ENCODE measurements around the gene MBNL3. TPM values are rescaled to one million over a fixed set of nuclear protein-coding genes. Genes with fewer than 3 reads are reported as not detected.

MBNL3 gene, protein sequence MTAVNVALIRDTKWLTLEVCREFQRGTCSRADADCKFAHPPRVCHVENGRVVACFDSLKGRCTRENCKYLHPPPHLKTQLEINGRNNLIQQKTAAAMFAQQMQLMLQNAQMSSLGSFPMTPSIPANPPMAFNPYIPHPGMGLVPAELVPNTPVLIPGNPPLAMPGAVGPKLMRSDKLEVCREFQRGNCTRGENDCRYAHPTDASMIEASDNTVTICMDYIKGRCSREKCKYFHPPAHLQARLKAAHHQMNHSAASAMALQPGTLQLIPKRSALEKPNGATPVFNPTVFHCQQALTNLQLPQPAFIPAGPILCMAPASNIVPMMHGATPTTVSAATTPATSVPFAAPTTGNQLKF
- 16.4 TPM for polyA plus RNA-seq
- long read RNA-seq, donor 1, result 0 reads
- long read RNA-seq, donor 2, result 0 reads
- long read RNA-seq, donor 3, result 0 reads
- long read RNA-seq, donor 4, result 0 reads
- long read RNA-seq, donor 5, result 0 reads
- long read RNA-seq, donor 6, result 0 reads
- long read RNA-seq, donor 7, result 0 reads
- long read RNA-seq, donor 8, result 0 reads
- long read RNA-seq, donor 9, result 0 reads
- long read RNA-seq, donor 10, result 0 reads
- long read RNA-seq, donor 11, result 0 reads

GRCh38 chrX:132488819-132489577, at the start of gene MBNL3:
Gene MBNL3, minus strand, starts transcription at chrX:132489038. Its CDS starts 49,427 bp downstream, at chrX:132439611.
- H3K36me3 ChIP-seq (ENCODE audit: control insufficient read depth, insufficient read depth, low read length), result no peaks in the 10 kb centered on the region
- H3K4me1 ChIP-seq (ENCODE audit: control insufficient read depth, insufficient read depth, low read length), result peaks cover 18% of the 10 kb centered on the region
- DNase-seq, result peak; percentile 64 to 84
- H3K9me3 ChIP-seq (ENCODE audit: control insufficient read depth, low read depth, low read length), result no peaks in the 10 kb centered on the region
- H3K27me3 ChIP-seq (ENCODE audit: control insufficient read depth, insufficient read depth, low read length), result no peaks in the 10 kb centered on the region
- no CpG with 5 or more reads among the region's 59 CpGs for WGBS (ENCODE audit: insufficient coverage, low lambda C conversion rate)
- H3K27ac ChIP-seq (ENCODE audit: low read length), result peak within 1 kb of the TSS; percentile 72
- H3K4me3 ChIP-seq (ENCODE audit: low read length), result peak within 1 kb of the TSS; percentile 53

GRCh38 chrX:132533409-132533808, 44.6 kb upstream of the MBNL3 start:
- Histone ChIP-seq H3K36me3 (ENCODE audit: control insufficient read depth, insufficient read depth, low read length) (no peaks in the 10 kb centered on the region), H3K27ac (ENCODE audit: low read length) (no peak overlapping the region), H3K4me1 (ENCODE audit: control insufficient read depth, insufficient read depth, low read length) (no peaks in the 10 kb centered on the region), H3K4me3 (ENCODE audit: low read length) (no peak overlapping the region), H3K9me3 (ENCODE audit: control insufficient read depth, low read depth, low read length) (no peaks in the 10 kb centered on the region), H3K27me3 (ENCODE audit: control insufficient read depth, insufficient read depth, low read length) (no peaks in the 10 kb centered on the region)
- DNase-seq, result no peak
- no CpG with 5 or more reads among the region's 2 CpGs for WGBS (ENCODE audit: insufficient coverage, low lambda C conversion rate)

- no peak overlapping the region for H3K4me3 ChIP-seq (ENCODE audit: low read length)
- no peaks in the 10 kb centered on the region for H3K9me3 ChIP-seq (ENCODE audit: control insufficient read depth, low read depth, low read length)
- H3K27ac ChIP-seq (ENCODE audit: low read length), result no peak overlapping the region
- no peaks in the 10 kb centered on the region for H3K4me1 ChIP-seq (ENCODE audit: control insufficient read depth, insufficient read depth, low read length)
- no peaks in the 10 kb centered on the region for H3K27me3 ChIP-seq (ENCODE audit: control insufficient read depth, insufficient read depth, low read length)
- WGBS (ENCODE audit: insufficient coverage, low lambda C conversion rate), result no CpG with 5 or more reads among the region's 1 CpG
- no peak for DNase-seq
- H3K36me3 ChIP-seq (ENCODE audit: control insufficient read depth, insufficient read depth, low read length), result no peaks in the 10 kb centered on the region
Measured at GRCh38 chrX:132532913-132533312, 44.1 kb upstream of the MBNL3 start.

DNA sequence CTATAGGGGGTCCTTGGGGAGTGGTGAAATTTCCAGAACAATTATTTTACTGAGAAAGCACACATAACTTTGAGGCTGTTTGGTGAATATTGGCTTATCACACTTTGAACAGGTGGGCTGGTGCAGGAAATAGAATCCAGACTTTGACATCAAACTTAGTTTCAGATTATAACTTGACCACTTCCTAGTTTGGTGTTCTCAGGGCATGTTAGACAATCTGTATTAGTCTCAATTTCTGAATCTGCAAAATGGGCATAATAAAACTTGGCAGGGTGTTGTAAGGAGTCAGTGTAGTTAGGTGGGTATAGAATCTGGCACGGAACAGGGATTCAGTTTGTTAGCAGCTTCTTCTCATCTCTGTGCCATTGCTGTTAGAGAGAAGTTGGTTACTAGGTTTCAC, 43.3 kb upstream of the MBNL3 start:
- H3K27ac ChIP-seq (ENCODE audit: low read length), result no peak overlapping the region
- no peaks in the 10 kb centered on the region for H3K27me3 ChIP-seq (ENCODE audit: control insufficient read depth, insufficient read depth, low read length)
- no peak for DNase-seq
- no peaks in the 10 kb centered on the region for H3K9me3 ChIP-seq (ENCODE audit: control insufficient read depth, low read depth, low read length)
- H3K36me3 ChIP-seq (ENCODE audit: control insufficient read depth, insufficient read depth, low read length), result no peaks in the 10 kb centered on the region
- no CpG with 5 or more reads among the region's 1 CpG for WGBS (ENCODE audit: insufficient coverage, low lambda C conversion rate)
- H3K4me3 ChIP-seq (ENCODE audit: low read length), result no peak overlapping the region
- no peaks in the 10 kb centered on the region for H3K4me1 ChIP-seq (ENCODE audit: control insufficient read depth, insufficient read depth, low read length)

DNA sequence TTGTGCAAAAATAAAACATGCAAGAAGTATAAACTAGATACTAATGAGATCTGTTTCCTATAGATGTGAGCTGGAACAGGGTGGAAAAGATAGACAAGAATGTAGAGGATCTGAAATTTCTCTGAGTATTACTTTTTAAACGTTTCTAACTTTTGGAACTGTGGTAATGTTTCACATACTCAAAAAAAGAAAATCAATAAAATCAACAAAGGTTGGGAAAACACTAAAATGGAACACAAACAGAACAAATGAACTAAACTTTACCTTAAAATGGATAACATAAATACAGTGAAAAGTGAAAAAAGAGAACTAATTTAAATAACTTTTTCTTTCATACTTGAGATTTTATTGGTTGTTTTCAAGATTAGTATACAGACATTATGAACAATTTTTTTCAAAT, 32.0 kb upstream of the MBNL3 start:
- no CpG with 5 or more reads among the region's 1 CpG for WGBS (ENCODE audit: insufficient coverage, low lambda C conversion rate)
- no peak for DNase-seq
- Histone ChIP-seq H3K4me1 (ENCODE audit: control insufficient read depth, insufficient read depth, low read length) (no peaks in the 10 kb centered on the region), H3K4me3 (ENCODE audit: low read length) (no peak overlapping the region), H3K9me3 (ENCODE audit: control insufficient read depth, low read depth, low read length) (no peaks in the 10 kb centered on the region), H3K27me3 (ENCODE audit: control insufficient read depth, insufficient read depth, low read length) (no peaks in the 10 kb centered on the region), H3K27ac (ENCODE audit: low read length) (no peak overlapping the region), H3K36me3 (ENCODE audit: control insufficient read depth, insufficient read depth, low read length) (no peaks in the 10 kb centered on the region)

DNA sequence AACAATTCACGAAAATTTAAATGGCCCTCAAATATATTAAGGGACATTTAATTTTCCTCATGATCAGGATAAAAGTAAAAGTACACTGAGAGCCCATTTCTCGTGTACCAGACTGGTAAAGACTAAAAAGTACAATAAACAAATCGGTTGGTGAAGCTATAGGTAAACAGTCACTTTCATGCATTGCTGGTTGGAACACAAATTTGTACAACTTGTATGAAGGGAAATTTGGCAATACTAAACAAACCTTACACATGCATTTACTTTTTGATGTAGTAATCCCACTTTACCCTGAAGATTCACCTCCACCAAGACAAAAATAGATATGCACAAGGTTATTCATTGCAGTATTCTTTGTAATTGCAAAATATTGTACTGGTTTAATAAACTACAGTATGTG, 31.4 kb upstream of the MBNL3 start:
- 100% methylated on average over 1 of the region's 3 CpGs for WGBS (ENCODE audit: insufficient coverage, low lambda C conversion rate)
- Histone ChIP-seq H3K4me1 (ENCODE audit: control insufficient read depth, insufficient read depth, low read length) (no peaks in the 10 kb centered on the region), H3K36me3 (ENCODE audit: control insufficient read depth, insufficient read depth, low read length) (no peaks in the 10 kb centered on the region), H3K9me3 (ENCODE audit: control insufficient read depth, low read depth, low read length) (no peaks in the 10 kb centered on the region), H3K4me3 (ENCODE audit: low read length) (no peak overlapping the region), H3K27me3 (ENCODE audit: control insufficient read depth, insufficient read depth, low read length) (no peaks in the 10 kb centered on the region), H3K27ac (ENCODE audit: low read length) (no peak overlapping the region)
- no peak for DNase-seq

DNA sequence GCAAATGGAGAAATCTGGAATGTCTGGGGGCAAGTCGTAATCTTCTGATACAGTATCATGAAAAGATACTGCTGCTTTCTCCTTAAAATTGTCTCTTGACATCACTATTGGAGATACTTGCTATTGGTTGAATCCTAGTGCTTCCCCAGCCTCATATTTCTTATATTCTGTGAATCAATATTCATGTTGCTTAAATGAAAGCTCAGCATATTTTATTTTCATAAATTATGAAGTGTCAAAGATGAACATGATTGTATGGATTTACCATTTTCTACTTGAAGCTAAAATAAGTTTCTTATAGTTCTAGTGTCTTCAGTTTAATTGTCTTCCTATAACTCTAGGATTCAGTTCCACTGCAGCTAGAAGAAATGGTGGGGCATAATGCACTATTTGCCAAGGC, 29.6 kb upstream of the MBNL3 start:
- Histone ChIP-seq H3K36me3 (ENCODE audit: control insufficient read depth, insufficient read depth, low read length) (no peaks in the 10 kb centered on the region), H3K4me1 (ENCODE audit: control insufficient read depth, insufficient read depth, low read length) (no peaks in the 10 kb centered on the region), H3K9me3 (ENCODE audit: control insufficient read depth, low read depth, low read length) (no peaks in the 10 kb centered on the region), H3K4me3 (ENCODE audit: low read length) (no peak overlapping the region), H3K27me3 (ENCODE audit: control insufficient read depth, insufficient read depth, low read length) (no peaks in the 10 kb centered on the region), H3K27ac (ENCODE audit: low read length) (no peak overlapping the region)
- WGBS (ENCODE audit: insufficient coverage, low lambda C conversion rate), result no CpG with 5 or more reads among the region's 1 CpG
- no peak for DNase-seq

- Histone ChIP-seq H3K4me1 (ENCODE audit: control insufficient read depth, insufficient read depth, low read length) (no peaks in the 10 kb centered on the region), H3K27ac (ENCODE audit: low read length) (no peak overlapping the region), H3K4me3 (ENCODE audit: low read length) (no peak overlapping the region), H3K9me3 (ENCODE audit: control insufficient read depth, low read depth, low read length) (no peaks in the 10 kb centered on the region), H3K27me3 (ENCODE audit: control insufficient read depth, insufficient read depth, low read length) (no peaks in the 10 kb centered on the region), H3K36me3 (ENCODE audit: control insufficient read depth, insufficient read depth, low read length) (no peaks in the 10 kb centered on the region)
- no peak for DNase-seq
- no CpG with 5 or more reads among the region's 2 CpGs for WGBS (ENCODE audit: insufficient coverage, low lambda C conversion rate)
Measured at GRCh38 chrX:132508834-132509233, 20.0 kb upstream of the MBNL3 start.

GRCh38 chrX:132505116-132505515, 16.3 kb upstream of the MBNL3 start:
- H3K27me3 ChIP-seq (ENCODE audit: control insufficient read depth, insufficient read depth, low read length), result no peaks in the 10 kb centered on the region

DNA sequence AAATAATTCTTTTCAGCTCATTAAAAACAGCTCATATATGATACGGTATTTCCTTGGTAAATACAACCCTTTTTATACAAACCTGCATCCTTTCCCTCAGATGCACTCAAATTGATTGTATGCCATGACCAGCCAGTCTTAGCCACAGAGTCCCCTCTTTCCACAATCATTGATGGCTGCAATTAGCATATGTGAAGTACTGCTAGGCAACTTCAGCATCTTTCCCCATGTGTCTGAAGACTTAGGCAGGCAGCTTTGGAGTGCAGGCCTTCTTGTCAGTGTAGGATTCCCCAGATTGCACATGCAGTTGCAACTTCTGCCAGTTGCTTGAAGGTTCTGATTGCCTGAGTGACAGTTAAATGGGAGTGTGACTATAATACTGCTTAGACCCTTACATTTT, 15.6 kb upstream of the MBNL3 start:
- no CpG with 5 or more reads among the region's 1 CpG for WGBS (ENCODE audit: insufficient coverage, low lambda C conversion rate)
- no peak overlapping the region for H3K4me3 ChIP-seq (ENCODE audit: low read length)
- H3K4me1 ChIP-seq (ENCODE audit: control insufficient read depth, insufficient read depth, low read length), result no peaks in the 10 kb centered on the region
- H3K27me3 ChIP-seq (ENCODE audit: control insufficient read depth, insufficient read depth, low read length), result no peaks in the 10 kb centered on the region
- no peak for DNase-seq
- H3K36me3 ChIP-seq (ENCODE audit: control insufficient read depth, insufficient read depth, low read length), result no peaks in the 10 kb centered on the region
- H3K9me3 ChIP-seq (ENCODE audit: control insufficient read depth, low read depth, low read length), result no peaks in the 10 kb centered on the region
- no peak overlapping the region for H3K27ac ChIP-seq (ENCODE audit: low read length)

More at GRCh38 chrX:132505116-132505515, 16.3 kb upstream of the MBNL3 start:
- no peaks in the 10 kb centered on the region for H3K36me3 ChIP-seq (ENCODE audit: control insufficient read depth, insufficient read depth, low read length)
- no peaks in the 10 kb centered on the region for H3K9me3 ChIP-seq (ENCODE audit: control insufficient read depth, low read depth, low read length)
- WGBS (ENCODE audit: insufficient coverage, low lambda C conversion rate), result no CpG with 5 or more reads among the region's 3 CpGs
- no peak overlapping the region for H3K27ac ChIP-seq (ENCODE audit: low read length)
- H3K4me1 ChIP-seq (ENCODE audit: control insufficient read depth, insufficient read depth, low read length), result no peaks in the 10 kb centered on the region
- peak in 1 of 2 donors; percentile 59 for DNase-seq
- no peak overlapping the region for H3K4me3 ChIP-seq (ENCODE audit: low read length)
